ENCODE results near the gene KRT80. TPM values are rescaled to one million over a fixed set of nuclear protein-coding genes. Genes with fewer than 3 reads are reported as not detected.
A peak's percentile ranks its signal among the peaks of the same experiment; 100 is the strongest.

Gene KRT80
- total and polyA plus RNA-seq, 7 donors = 0.11 to 14.0 (median 0.44) TPM

- Histone ChIP-seq H3K36me3 (ENCODE audit: insufficient read depth in 1 of 2, low read depth in 1 of 2) (no peaks in the 10 kb centered on the region), H3K27me3 (ENCODE audit: insufficient read depth in 3 of 3, low read length in 2 of 3) (peaks cover 0 to 27% (median 0%) of the 10 kb centered on the region in 3 donors), H3K9me3 (no peaks in the 10 kb centered on the region), H3K4me3 (no peak overlapping the region), H3K4me1 (no peaks in the 10 kb centered on the region), H3K27ac (no peak overlapping the region)
- TF ChIP-seq CTCF (IDR thresholded peaks at IDR 0.05) = no peak
- 34 to 64% (median 54%) methylated on average over 3 of the region's 3 CpGs for WGBS, 3 donors
- intact Hi-C loops (cut with DNase I) = loop anchor here in 1 of 2 donors (5.0 kb wide), 1 partner anchor 53 kb away; no protein-coding TSS in a partner anchor
- DNase-seq (no peak), ATAC-seq (no peak)
Observed at GRCh38 chr12:52224151-52224550, 32.3 kb upstream of the KRT80 start.

GRCh38 chr12:52223406-52224039 is 31.7 kb upstream of the KRT80 start:
- Histone ChIP-seq H3K4me3 (no peak overlapping the region), H3K27me3 (ENCODE audit: insufficient read depth in 3 of 3, low read length in 2 of 3) (peaks cover 0 to 27% (median 0%) of the 10 kb centered on the region in 3 donors), H3K4me1 (no peaks in the 10 kb centered on the region), H3K36me3 (ENCODE audit: insufficient read depth in 1 of 2, low read depth in 1 of 2) (no peaks in the 10 kb centered on the region), H3K9me3 (no peaks in the 10 kb centered on the region), H3K27ac (no peak overlapping the region)
- intact Hi-C loops (cut with DNase I) = loop anchor here in 1 of 2 donors (5.0 kb wide), 1 partner anchor 54 kb away; no protein-coding TSS in a partner anchor
- TF ChIP-seq CTCF (IDR thresholded peaks at IDR 0.05) = no peak
- no peak for DNase-seq
- whole genome bisulfite sequencing, 3 donors = 64 to 84% (median 69%) methylated on average over 5 of the region's 5 CpGs
- ATAC-seq = no peak

GRCh38 chr12:52222692-52223091 is 30.9 kb upstream of the KRT80 start:
- 88 to 94% (median 89%) methylated on average over 4 of the region's 4 CpGs for WGBS, 3 donors
- DNase-seq = no peak
- H3K27me3 ChIP-seq (ENCODE audit: insufficient read depth in 3 of 3, low read length in 2 of 3) = peaks cover 0 to 27% (median 0%) of the 10 kb centered on the region in 3 donors
- H3K9me3 ChIP-seq = no peaks in the 10 kb centered on the region
- ATAC-seq = no peak
- no peaks in the 10 kb centered on the region for H3K4me1 ChIP-seq
- intact Hi-C loops (cut with DNase I) = loop anchor here in 1 of 2 donors (5.0 kb wide), 1 partner anchor 55 kb away; no protein-coding TSS in a partner anchor
- H3K4me3 ChIP-seq = no peak overlapping the region
- no peaks in the 10 kb centered on the region for H3K36me3 ChIP-seq (ENCODE audit: insufficient read depth in 1 of 2, low read depth in 1 of 2)
- TF ChIP-seq CTCF (IDR thresholded peaks at IDR 0.05) = no peak
- H3K27ac ChIP-seq = no peak overlapping the region

GRCh38 chr12:52221912-52222457 is 30.2 kb upstream of the KRT80 start:
- Histone ChIP-seq H3K27me3 (ENCODE audit: insufficient read depth in 3 of 3, low read length in 2 of 3) (peaks cover 0 to 27% (median 0%) of the 10 kb centered on the region in 3 donors), H3K27ac (no peak overlapping the region), H3K9me3 (no peaks in the 10 kb centered on the region), H3K4me1 (peaks cover 4% of the 10 kb centered on the region), H3K36me3 (ENCODE audit: insufficient read depth in 1 of 2, low read depth in 1 of 2) (no peaks in the 10 kb centered on the region), H3K4me3 (no peak overlapping the region)
- TF ChIP-seq CTCF (IDR thresholded peaks at IDR 0.05) = peak; percentile 44
- ATAC-seq = peak; percentile 46 to 88 (median 83)
- WGBS, 3 donors = 12 to 16% (median 13%) methylated on average over 8 of the region's 8 CpGs
- intact Hi-C loops (cut with DNase I) = loop anchor here in 1 of 2 donors (5.0 kb wide), 1 partner anchor 55 kb away; no protein-coding TSS in a partner anchor
- peak; percentile 69 to 81 for DNase-seq

Data from psoas muscle (tissue), 8 donors.